Upper lobe of right lung (tissue), 1 donor: ENCODE measurements around the gene SAAL1. TPM values are rescaled to one million over a fixed set of nuclear protein-coding genes. Genes with fewer than 3 reads are reported as not detected.

Source experiments
- ATAC-seq: fragments of 200-7000 bp; cut with Tn5 transposase; one replicate; pipeline ENCODE4 v1.9.1; 2020; ENCODE audit warnings: mild to moderate bottlenecking, moderate library complexity
- DNase-seq: peaks from one replicate; pipeline ENCODE4 v3.0.0-alpha.2; 2020
- H3K27ac ChIP-seq: fragments of 200-600 bp; one replicate; pipeline ENCODE4 v1.8.0; 2022
- H3K27me3 ChIP-seq: fragments of 200-600 bp; one replicate; pipeline ENCODE4 v1.8.0; 2022; ENCODE audit warnings: mild to moderate bottlenecking
- H3K36me3 ChIP-seq: fragments of 200-600 bp; one replicate; pipeline ENCODE4 v1.8.0; 2022
- H3K4me1 ChIP-seq: fragments of 200-600 bp; one replicate; pipeline ENCODE4 v1.8.0; 2022
- H3K4me3 ChIP-seq: fragments of 200-600 bp; one replicate; pipeline ENCODE4 v1.8.0; 2022; ENCODE audit warnings: mild to moderate bottlenecking
- H3K9me3 ChIP-seq: fragments of 200-600 bp; one replicate; pipeline ENCODE4 v1.8.0; 2022
- intact Hi-C: fragments of 100-400 bp; cut with DNase I; formaldehyde crosslinking; loops from one replicate; pipeline ENCODE4 v1.11.0; 2022
- total RNA-seq: library from RNA; stranded (reverse); fragmentation: NEBNext Ultra II Directional; extraction: Animal tissue kit (Norgen Biotek cat#: 25700); gene quantifications from one replicate; pipeline ENCODE4 v1.2.1, GENCODE V29; 2021
- TF ChIP-seq, protein P1 (sequence below): fragments of 200-600 bp; IDR thresholded peaks from one replicate; pipeline ENCODE4 v1.8.0; 2022; ENCODE audit warnings: antibody characterized with exemption
- donor health status: DM: no; HTN: yes; CAD: no; lungs with severe emphysema.

Gene SAAL1
- total RNA-seq, 1 donor from 2014 or later: 8.8 TPM

DNA sequence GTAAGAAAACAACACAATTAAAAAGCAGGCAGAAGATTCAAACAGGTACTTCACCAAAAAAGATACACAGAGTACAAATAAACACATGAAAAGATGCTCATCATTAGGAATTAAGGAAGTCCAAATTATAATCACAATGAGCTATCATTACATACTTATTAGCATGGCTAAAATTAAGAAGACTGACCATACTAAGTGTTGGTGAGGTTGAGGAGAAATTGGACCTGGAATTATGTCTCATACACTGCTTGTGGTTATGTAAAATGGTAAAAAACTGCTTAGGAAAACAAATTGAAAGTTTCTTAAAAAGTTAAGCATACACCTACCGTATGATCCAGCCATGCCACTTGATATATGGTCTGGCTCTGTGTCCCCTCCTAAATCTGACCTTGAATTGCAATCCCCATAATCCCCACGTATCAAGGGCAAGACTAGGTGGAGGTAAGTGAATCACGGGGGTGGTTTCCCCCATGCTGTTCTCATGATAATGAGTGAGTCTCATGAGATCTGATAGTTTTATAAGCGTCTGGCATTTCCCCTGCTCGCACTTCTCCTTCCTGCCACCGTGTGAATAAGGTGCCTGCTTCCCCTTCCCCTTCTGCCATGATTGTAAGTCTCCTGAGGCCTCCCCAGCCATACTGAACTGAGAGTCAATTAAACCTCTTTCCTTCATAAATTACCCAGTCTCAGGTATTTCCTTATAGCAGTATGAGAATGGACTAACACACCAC, 4.8 kb downstream of the SAAL1 start:
- Histone ChIP-seq H3K4me1 (peaks cover 10% of the 10 kb centered on the region), H3K36me3 (peaks cover 50% of the 10 kb centered on the region), H3K27me3 (no peaks in the 10 kb centered on the region), H3K4me3 (no peak overlapping the region), H3K27ac (no peak overlapping the region), H3K9me3 (no peaks in the 10 kb centered on the region)
- DNase-seq: no peak
- ATAC-seq: no peak
- intact Hi-C loops: no loop called here
- TF ChIP-seq, protein P1, sequence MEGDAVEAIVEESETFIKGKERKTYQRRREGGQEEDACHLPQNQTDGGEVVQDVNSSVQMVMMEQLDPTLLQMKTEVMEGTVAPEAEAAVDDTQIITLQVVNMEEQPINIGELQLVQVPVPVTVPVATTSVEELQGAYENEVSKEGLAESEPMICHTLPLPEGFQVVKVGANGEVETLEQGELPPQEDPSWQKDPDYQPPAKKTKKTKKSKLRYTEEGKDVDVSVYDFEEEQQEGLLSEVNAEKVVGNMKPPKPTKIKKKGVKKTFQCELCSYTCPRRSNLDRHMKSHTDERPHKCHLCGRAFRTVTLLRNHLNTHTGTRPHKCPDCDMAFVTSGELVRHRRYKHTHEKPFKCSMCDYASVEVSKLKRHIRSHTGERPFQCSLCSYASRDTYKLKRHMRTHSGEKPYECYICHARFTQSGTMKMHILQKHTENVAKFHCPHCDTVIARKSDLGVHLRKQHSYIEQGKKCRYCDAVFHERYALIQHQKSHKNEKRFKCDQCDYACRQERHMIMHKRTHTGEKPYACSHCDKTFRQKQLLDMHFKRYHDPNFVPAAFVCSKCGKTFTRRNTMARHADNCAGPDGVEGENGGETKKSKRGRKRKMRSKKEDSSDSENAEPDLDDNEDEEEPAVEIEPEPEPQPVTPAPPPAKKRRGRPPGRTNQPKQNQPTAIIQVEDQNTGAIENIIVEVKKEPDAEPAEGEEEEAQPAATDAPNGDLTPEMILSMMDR: no peak

DNA sequence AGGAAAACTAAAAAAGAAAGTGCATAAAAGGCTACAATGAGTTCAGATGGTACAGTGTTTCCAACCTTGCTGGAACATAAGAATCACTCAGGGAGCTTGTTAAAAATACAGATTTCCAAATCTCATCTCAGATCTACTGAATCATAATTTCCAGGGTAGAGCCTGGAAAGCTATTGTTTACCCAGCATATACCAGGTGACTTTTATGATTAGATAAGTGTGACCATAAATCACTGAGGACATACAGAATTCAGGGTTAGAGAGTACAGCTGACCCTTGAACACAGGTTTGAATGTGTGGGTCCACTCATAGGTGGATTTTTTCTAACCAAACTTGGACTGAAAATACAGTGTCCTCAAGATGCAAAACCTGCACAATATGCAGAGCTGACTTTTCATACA, 11.9 kb downstream of the SAAL1 start:
- Histone ChIP-seq H3K27ac (no peak overlapping the region), H3K27me3 (no peaks in the 10 kb centered on the region), H3K4me1 (no peaks in the 10 kb centered on the region), H3K36me3 (peaks cover 75% of the 10 kb centered on the region), H3K9me3 (no peaks in the 10 kb centered on the region), H3K4me3 (no peak overlapping the region)
- DNase-seq (no peak), ATAC-seq (no peak)
- intact Hi-C loops: no loop called here
- TF ChIP-seq, protein P1: no peak

DNA sequence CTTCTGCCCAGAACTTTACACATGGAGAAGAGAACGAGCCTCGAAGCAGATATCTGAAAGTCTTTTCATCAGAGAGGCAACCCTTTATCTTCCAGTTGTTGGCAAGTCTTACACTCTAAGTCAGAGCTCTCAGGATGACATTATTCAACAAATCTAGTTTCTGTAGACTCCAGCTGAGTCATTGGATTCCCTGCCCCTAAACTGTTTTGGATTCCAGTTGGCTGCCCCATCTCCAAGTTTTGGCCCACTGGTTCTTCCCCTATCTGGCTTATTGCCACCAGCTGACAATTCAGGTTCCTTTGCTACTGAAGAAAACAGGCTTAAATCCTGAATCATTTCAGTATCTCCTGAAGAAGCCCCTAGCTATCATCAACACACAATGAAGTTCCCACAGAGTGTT, 14.2 kb downstream of the SAAL1 start:
- no peak for ATAC-seq
- H3K27me3 ChIP-seq: no peaks in the 10 kb centered on the region
- DNase-seq: no peak
- H3K36me3 ChIP-seq: peaks cover 94% of the 10 kb centered on the region
- H3K4me3 ChIP-seq: no peak overlapping the region
- H3K9me3 ChIP-seq: no peaks in the 10 kb centered on the region
- H3K27ac ChIP-seq: no peak overlapping the region
- intact Hi-C loops: no loop called here
- H3K4me1 ChIP-seq: no peaks in the 10 kb centered on the region
- TF ChIP-seq, protein P1: no peak

DNA sequence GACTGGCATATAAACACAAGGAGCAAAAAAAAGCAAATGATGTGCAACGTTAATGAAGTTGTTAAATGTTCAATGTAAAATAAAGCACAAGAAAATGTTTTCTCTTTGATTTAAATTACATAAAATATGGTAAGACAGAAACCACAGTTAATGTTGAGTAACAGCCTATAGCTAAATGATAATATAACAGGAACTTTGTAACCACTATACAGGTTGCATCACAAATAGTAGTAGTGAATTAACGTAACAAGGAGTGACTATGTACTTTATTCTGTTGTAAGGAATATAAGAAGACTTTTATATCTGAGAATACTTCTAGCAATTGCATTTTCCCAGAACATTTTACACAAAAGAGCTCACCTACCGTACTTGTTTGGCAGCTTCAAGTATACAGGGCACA, 16.9 kb downstream of the SAAL1 start:
- TF ChIP-seq, protein P1: no peak
- H3K9me3 ChIP-seq: no peaks in the 10 kb centered on the region
- intact Hi-C loops: no loop called here
- no peak for ATAC-seq
- no peak overlapping the region for H3K4me3 ChIP-seq
- peaks cover 81% of the 10 kb centered on the region for H3K36me3 ChIP-seq
- H3K4me1 ChIP-seq: no peaks in the 10 kb centered on the region
- no peak for DNase-seq
- H3K27me3 ChIP-seq: no peaks in the 10 kb centered on the region
- H3K27ac ChIP-seq: no peak overlapping the region

DNA sequence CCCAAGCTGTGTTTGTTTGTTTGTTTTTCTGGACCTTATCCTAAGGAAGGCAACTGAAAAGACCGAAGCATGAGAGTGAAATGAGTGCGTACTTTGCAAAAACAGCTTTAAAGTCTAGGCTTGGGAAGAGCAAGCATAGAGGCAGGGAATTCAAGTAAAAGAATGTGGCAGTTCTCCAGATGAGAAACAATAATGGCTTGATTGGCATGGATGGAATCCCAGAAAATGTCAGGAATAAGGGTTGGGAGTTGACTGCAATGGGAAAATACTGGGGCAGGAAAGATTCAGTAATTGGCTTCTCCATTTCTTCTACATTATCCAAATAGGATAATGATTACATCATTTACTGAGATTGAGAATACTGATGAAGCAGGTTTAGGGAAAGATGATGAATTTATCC, 17.5 kb downstream of the SAAL1 start:
- Histone ChIP-seq H3K27ac (no peak overlapping the region), H3K27me3 (no peaks in the 10 kb centered on the region), H3K4me1 (no peaks in the 10 kb centered on the region), H3K4me3 (no peak overlapping the region), H3K36me3 (peaks cover 81% of the 10 kb centered on the region), H3K9me3 (no peaks in the 10 kb centered on the region)
- TF ChIP-seq, protein P1: no peak
- intact Hi-C loops: no loop called here
- DNase-seq (no peak), ATAC-seq (no peak)

DNA sequence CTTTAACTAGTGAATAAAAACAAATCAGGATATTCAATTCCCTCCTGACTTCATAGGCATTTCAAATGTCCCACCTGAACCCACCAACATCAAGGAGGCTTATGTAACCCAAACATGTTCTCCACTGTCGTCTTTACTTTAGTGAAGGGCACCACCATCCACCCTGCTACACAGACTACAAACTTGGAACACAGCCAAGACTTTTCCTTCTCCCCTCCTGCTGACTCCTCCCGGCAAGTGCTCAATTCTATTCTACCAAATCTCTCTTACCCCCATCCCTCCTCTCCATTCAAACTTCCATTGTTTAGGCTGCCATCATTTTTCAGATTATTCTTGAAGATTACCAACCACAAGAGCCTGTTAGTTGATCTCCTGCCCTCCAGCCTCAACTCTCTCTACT, 24.3 kb downstream of the SAAL1 start:
- DNase-seq (no peak), ATAC-seq (no peak)
- TF ChIP-seq, protein P1: no peak
- no peak overlapping the region for H3K27ac ChIP-seq
- H3K4me1 ChIP-seq: no peaks in the 10 kb centered on the region
- H3K27me3 ChIP-seq: no peaks in the 10 kb centered on the region
- peaks cover 52% of the 10 kb centered on the region for H3K36me3 ChIP-seq
- intact Hi-C loops: no loop called here
- H3K9me3 ChIP-seq: no peaks in the 10 kb centered on the region
- no peak overlapping the region for H3K4me3 ChIP-seq
